BE2C (cell line): ENCODE data around the gene CLTRN.
A peak's percentile ranks its signal among the peaks of the same experiment; 100 is the strongest.

Experiments used
- DNase-seq: peaks from one replicate; pipeline ENCODE4 v3.0.0-alpha.2; 2020
- H3K27me3 ChIP-seq: fragments of 250-450 bp; sonication (Bioruptor Pico); 2 replicates; pipeline ENCODE4 v1.5.1; 2020; ENCODE audit warnings: mild to moderate bottlenecking
- H3K36me3 ChIP-seq: fragments of 250-450 bp; sonication (Bioruptor Pico); 2 replicates; pipeline ENCODE4 v1.5.1; 2020; ENCODE audit warnings: mild to moderate bottlenecking
- H3K4me1 ChIP-seq: fragments of 250-450 bp; sonication (Bioruptor Pico); 2 replicates; pipeline ENCODE4 v1.5.1; 2020
- H3K4me3 ChIP-seq: 2 replicates; pipeline ENCODE4 v1.5.1; 2011; ENCODE audit warnings: low read depth, low read length
- H3K9me3 ChIP-seq: fragments of 250-450 bp; sonication (Bioruptor Pico); 2 replicates; pipeline ENCODE4 v1.5.1; 2020
- TF ChIP-seq, protein P1 (sequence below): IDR thresholded peaks from 2 replicates; pipeline ENCODE4 v1.5.1; 2012; ENCODE audit warnings: mild to moderate bottlenecking, low read depth, low read length

Gene CLTRN

DNA sequence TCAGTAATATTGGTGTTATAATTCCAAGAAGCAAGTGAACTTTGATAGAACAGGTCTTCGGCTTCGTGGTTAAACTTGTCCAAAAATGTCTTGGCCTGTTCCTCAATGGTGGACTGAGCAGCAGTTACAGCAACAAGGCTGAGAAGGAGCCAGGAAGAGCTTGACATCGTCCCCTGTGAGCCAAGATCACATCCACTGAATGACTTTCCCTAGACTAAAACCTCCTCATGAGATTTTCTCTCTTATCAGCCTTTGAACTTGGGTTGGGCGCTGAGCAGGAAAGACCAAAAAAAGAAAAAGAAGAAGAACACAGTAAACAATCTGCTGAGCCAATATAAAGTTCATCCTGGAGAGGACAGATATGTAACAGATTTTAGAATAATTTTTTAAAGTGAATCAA is 63.9 kb downstream of the CLTRN start, which contains the start of gene ACE2:
Gene ACE2, minus strand, starts transcription at position 216 of the 400 bp plus-strand sequence. Its CDS starts 49 bp downstream, at position 167.
- Histone ChIP-seq H3K27me3 (no peaks in the 10 kb centered on the region), H3K36me3 (no peaks in the 10 kb centered on the region), H3K4me1 (no peaks in the 10 kb centered on the region), H3K4me3 (no peak within 1 kb of the TSS), H3K9me3 (no peaks in the 10 kb centered on the region)
- TF ChIP-seq, protein P1, sequence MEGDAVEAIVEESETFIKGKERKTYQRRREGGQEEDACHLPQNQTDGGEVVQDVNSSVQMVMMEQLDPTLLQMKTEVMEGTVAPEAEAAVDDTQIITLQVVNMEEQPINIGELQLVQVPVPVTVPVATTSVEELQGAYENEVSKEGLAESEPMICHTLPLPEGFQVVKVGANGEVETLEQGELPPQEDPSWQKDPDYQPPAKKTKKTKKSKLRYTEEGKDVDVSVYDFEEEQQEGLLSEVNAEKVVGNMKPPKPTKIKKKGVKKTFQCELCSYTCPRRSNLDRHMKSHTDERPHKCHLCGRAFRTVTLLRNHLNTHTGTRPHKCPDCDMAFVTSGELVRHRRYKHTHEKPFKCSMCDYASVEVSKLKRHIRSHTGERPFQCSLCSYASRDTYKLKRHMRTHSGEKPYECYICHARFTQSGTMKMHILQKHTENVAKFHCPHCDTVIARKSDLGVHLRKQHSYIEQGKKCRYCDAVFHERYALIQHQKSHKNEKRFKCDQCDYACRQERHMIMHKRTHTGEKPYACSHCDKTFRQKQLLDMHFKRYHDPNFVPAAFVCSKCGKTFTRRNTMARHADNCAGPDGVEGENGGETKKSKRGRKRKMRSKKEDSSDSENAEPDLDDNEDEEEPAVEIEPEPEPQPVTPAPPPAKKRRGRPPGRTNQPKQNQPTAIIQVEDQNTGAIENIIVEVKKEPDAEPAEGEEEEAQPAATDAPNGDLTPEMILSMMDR = no peak
- DNase-seq = no peak

DNA sequence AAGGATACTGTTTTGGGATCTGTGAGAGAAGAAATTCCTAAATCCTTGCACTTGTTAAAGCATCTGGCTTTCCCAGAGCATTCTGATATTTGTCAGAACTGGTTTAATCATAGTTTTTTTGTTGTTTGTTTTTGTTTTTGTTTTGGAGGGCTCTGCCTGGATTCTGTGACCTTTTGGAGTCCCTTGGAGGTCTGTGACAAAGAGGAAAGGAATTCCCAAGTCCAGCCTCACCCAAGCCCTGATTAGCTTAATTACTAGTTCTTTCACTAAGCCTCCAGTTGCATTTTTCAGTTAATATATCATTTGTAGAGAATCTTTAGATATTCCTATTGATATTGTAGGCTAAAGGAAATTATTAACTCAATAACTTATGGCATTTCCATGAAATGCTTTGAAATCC is 64.6 kb downstream of the CLTRN start:
- H3K9me3 ChIP-seq = no peaks in the 10 kb centered on the region
- TF ChIP-seq, protein P1 = no peak
- no peak for DNase-seq
- no peaks in the 10 kb centered on the region for H3K27me3 ChIP-seq
- H3K4me3 ChIP-seq = no peak overlapping the region
- no peaks in the 10 kb centered on the region for H3K4me1 ChIP-seq
- no peaks in the 10 kb centered on the region for H3K36me3 ChIP-seq

DNA sequence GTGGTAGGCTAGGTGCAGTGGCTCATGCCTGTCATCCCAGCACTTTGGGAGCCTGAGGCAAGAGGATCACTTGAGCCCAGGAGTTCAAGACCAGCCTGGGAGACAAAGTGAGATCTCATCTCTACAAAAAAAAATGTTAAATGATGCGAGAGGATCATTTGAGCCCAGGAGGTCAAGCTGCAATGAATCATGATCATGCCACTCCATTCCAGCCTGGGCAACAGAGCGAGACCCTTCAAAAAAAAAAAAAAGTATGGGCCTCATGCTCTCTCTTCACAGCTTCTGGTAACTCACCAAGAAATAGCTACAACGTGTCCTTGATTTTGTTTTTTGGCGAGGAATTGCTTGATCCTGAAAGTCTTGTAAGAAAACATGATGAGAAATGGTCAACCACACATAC is 65.1 kb downstream of the CLTRN start:
- no peaks in the 10 kb centered on the region for H3K36me3 ChIP-seq
- H3K27me3 ChIP-seq = no peaks in the 10 kb centered on the region
- no peak for DNase-seq
- no peak overlapping the region for H3K4me3 ChIP-seq
- no peaks in the 10 kb centered on the region for H3K9me3 ChIP-seq
- TF ChIP-seq, protein P1 = no peak
- no peaks in the 10 kb centered on the region for H3K4me1 ChIP-seq

DNA sequence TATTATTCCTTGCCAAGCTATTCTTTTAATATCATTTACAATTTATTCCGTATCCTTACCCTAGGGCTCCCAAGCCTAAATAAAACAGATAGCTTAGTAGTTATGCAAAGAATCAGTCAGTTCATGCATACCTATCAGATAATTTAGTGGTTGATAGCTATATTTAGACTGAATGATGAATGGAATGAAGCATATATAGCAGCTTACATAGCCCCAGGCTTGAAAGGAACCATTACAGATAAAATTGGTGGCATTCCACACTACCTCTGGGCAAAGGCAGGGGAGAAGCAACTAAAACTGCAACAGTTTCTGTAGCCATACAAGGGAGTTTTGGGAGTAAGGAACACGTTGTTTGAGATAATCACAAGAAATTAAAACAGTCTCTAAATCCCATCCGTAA is 66.6 kb downstream of the CLTRN start:
- no peak for DNase-seq
- no peak overlapping the region for H3K4me3 ChIP-seq
- no peaks in the 10 kb centered on the region for H3K9me3 ChIP-seq
- TF ChIP-seq, protein P1 = no peak
- H3K27me3 ChIP-seq = no peaks in the 10 kb centered on the region
- H3K4me1 ChIP-seq = no peaks in the 10 kb centered on the region
- no peaks in the 10 kb centered on the region for H3K36me3 ChIP-seq

DNA sequence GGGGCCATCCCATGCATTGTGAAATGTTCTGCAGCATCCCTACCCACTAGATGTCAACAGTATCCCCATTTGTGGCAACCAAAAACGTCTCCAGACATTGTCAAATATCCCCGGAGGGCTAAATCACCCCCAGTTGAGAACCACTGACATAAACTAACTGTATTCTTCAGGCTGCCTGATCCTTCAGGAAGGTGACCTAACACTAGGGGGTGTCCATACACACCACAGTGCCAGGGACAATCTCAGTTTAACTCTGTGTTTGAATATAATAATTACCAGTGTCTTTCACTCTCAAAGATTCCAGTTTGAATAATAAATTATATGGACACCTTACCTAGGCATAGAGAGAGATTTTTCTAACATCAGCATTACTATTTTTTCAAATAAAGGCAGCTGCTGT is 70.2 kb downstream of the CLTRN start:
- H3K36me3 ChIP-seq = no peaks in the 10 kb centered on the region
- TF ChIP-seq, protein P1 = 0 out of 2 replicates have a peak, but pooled peaks have one; percentile 8
- no peaks in the 10 kb centered on the region for H3K27me3 ChIP-seq
- H3K4me3 ChIP-seq = no peak overlapping the region
- H3K4me1 ChIP-seq = no peaks in the 10 kb centered on the region
- DNase-seq = no peak
- no peaks in the 10 kb centered on the region for H3K9me3 ChIP-seq

DNA sequence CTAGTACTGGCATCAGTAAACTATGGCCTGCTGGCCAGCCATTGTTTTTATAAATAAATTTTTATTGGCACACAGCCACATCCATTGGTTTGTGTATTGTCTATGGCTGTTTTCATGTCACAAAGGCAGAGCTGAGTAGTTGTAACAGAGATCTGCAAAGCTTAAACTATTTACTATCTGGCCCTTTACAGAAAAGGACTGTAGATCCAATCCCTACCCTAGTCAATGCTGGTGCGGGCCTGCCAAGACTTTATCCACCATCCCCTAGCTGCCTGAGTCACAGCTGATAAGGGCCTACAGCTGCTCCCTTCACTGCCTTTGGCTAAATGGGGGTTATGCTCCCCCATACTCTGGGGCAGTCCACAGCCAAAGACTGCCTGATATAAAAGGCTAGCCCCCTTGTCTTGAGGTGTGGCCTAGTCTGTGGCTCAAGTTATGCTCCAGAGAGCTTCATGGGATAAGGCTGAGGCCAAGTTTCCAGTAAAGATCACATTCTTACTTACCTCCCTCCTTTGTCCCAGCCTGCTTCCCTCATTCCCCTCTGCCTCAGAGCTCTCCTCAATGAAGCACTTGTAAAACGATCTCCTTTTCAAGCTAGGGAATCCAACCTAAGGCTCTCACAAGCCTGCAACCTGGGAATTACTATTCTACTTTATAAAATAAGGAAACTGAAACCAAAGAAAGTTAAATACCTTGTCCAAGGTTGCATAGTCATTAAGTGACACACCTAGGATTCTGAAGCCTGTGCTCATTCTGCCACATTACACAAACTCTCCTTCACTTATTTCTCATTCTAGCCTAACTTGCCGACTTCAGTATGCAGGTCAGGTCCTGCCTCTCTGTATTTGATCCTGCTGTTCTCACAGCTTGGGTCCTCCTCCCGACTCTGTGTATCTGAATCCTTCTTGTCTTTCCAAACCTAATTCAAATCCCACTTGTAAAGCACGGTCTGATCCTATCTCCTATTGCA is 84.5 kb downstream of the CLTRN start:
- H3K27me3 ChIP-seq = no peaks in the 10 kb centered on the region
- H3K36me3 ChIP-seq = no peaks in the 10 kb centered on the region
- H3K4me3 ChIP-seq = no peak overlapping the region
- H3K9me3 ChIP-seq = no peaks in the 10 kb centered on the region
- TF ChIP-seq, protein P1 = no peak
- DNase-seq = peak; percentile 10
- no peaks in the 10 kb centered on the region for H3K4me1 ChIP-seq
